HG03175 (cell line): ENCODE measurements around the gene RNF135.
"Not testable (repeated sequence)": the region's sequence is repeated elsewhere in the genome, so short reads cannot be mapped to it uniquely, and the experiment has no call there.

ENCODE experiments used
- ATAC-seq: cut with Tn5 transposase; IDR thresholded peaks from one replicate; pipeline ENCODE4 v1.9.1; 2021; ENCODE audit warnings: mild to moderate bottlenecking, moderate library complexity; ENCODE audit not compliant: unreplicated experiment

Gene RNF135

GRCh38 chr17:30954046-30954830, 16.6 kb upstream of the RNF135 start:
- no peak for ATAC-seq

GRCh38 chr17:30956764-30957374, 14.0 kb upstream of the RNF135 start:
- no peak for ATAC-seq

- no peak for ATAC-seq
Observed at GRCh38 chr17:30957741-30958140, 13.1 kb upstream of the RNF135 start.

- no peak for ATAC-seq
Observed at GRCh38 chr17:30958187-30958586, 12.7 kb upstream of the RNF135 start.

- no peak for ATAC-seq
Observed at GRCh38 chr17:30961209-30962188, 9.3 kb upstream of the RNF135 start.

GRCh38 chr17:30964312-30964711, 6.5 kb upstream of the RNF135 start:
- ATAC-seq: not testable (repeated sequence)

GRCh38 chr17:30964876-30965275, 6.0 kb upstream of the RNF135 start:
- ATAC-seq: no peak

- ATAC-seq: no peak
Observed at GRCh38 chr17:30965686-30966085, 5.2 kb upstream of the RNF135 start.

GRCh38 chr17:30967911-30968310, 2.9 kb upstream of the RNF135 start:
- ATAC-seq: not testable (repeated sequence)

- ATAC-seq: no peak
Observed at GRCh38 chr17:30969989-30970830, 629 bp upstream of the RNF135 start.

GRCh38 chr17:30975042-30975820, 4.4 kb downstream of the RNF135 start:
- no peak for ATAC-seq

- ATAC-seq: not testable (repeated sequence)
Observed at GRCh38 chr17:30979919-30980318, 9.1 kb downstream of the RNF135 start.

GRCh38 chr17:30981531-30982519, 11.0 kb downstream of the RNF135 start:
- ATAC-seq: no peak

- no peak for ATAC-seq
Observed at GRCh38 chr17:30982855-30983254, 12.0 kb downstream of the RNF135 start.

- ATAC-seq: no peak
Observed at GRCh38 chr17:30990458-30990857, 19.6 kb downstream of the RNF135 start.

- ATAC-seq: no peak
Observed at GRCh38 chr17:30992551-30992950, 21.7 kb downstream of the RNF135 start.

GRCh38 chr17:30995347-30995746, 24.5 kb downstream of the RNF135 start:
- ATAC-seq: no peak

- no peak for ATAC-seq
Observed at GRCh38 chr17:30996486-30996885, 25.6 kb downstream of the RNF135 start.
